Measurements from ENCODE around the gene ANKS3.

DNA sequence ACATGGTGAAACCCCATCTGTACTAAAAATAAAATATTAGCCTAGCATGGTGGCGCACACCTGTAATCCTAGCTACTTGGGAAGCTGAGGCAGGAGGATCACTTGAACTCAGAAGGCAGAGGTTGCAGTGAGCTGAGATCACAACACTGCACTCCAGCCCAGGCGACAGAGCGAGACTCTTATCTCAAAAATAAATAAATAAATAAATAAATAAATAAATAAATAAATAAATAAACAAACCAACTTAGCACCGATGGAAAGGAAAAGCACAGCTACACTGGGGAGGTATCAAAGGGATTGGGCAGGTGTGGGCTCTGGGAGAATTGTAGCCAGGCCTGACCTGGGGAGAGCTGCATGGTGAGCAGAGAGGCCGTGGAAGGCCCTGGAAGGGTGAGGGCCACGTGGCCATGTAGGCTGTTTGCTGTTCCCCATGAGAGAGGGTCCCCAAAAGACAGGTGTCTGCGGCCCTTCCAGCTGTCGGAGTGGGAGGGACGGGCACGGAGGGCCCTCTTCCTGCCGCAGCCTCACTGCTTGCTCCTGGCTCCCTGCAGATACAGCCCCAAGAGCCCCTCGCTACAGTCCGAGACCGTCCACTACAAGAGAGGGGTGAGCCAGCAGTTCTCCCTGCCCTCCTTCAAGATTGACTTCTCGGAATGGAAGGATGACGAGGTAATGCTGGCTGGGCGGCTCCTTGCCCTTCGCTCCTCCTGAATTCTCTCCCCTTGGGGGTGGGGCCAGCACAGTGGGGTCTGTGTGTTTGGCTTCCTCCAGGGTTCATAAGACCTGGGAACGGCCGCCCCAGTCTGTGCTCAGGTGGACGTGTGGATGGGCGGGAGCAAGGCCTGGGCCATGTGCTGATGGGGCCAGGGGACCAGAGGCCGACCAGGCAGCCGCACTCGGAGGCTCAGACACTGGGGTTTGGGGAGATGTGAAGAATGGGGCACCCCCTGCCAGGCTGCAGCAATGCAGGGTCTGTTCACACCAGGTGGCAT is 77.1 kb downstream of the ANKS3 start:
- TF ChIP-seq, protein P1, sequence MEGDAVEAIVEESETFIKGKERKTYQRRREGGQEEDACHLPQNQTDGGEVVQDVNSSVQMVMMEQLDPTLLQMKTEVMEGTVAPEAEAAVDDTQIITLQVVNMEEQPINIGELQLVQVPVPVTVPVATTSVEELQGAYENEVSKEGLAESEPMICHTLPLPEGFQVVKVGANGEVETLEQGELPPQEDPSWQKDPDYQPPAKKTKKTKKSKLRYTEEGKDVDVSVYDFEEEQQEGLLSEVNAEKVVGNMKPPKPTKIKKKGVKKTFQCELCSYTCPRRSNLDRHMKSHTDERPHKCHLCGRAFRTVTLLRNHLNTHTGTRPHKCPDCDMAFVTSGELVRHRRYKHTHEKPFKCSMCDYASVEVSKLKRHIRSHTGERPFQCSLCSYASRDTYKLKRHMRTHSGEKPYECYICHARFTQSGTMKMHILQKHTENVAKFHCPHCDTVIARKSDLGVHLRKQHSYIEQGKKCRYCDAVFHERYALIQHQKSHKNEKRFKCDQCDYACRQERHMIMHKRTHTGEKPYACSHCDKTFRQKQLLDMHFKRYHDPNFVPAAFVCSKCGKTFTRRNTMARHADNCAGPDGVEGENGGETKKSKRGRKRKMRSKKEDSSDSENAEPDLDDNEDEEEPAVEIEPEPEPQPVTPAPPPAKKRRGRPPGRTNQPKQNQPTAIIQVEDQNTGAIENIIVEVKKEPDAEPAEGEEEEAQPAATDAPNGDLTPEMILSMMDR (IDR thresholded peaks at IDR 0.05) = no peak
- TF ChIP-seq POLR2A (IDR thresholded peaks at IDR 0.05) = no peak
